ENCODE measurements around the gene CORT. TPM values are rescaled to one million over a fixed set of nuclear protein-coding genes. Genes with fewer than 3 reads are reported as not detected.
"Not testable (repeated sequence)": the region's sequence is repeated elsewhere in the genome, so short reads cannot be mapped to it uniquely, and the experiment has no call there.

CORT gene, protein sequence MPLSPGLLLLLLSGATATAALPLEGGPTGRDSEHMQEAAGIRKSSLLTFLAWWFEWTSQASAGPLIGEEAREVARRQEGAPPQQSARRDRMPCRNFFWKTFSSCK
- 0.32 TPM for total RNA-seq
- long read RNA-seq, result 0 reads

DNA sequence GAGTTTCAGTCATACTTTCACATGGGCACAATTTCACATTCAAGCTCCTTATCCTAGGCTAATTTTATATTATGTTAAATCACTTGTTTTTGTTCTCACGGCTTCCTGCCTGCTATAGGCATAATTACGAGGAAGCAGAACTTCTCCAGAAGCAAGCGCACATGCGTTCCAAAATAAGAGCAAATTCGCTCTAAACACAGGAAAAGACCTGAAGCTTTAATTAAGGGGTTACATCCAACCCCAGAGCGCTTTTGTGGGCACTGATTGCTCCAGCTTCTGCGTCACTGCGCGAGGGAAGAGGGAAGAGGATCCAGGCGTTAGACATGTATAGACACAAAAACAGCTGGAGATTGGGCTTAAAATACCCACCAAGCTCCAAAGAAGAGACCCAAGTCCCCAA, at the start of gene CORT:
TSS of gene CORT (plus strand) at position 281 of the 400 bp plus-strand sequence. CDS start 193 bp downstream, outside the sequence.
- ATAC-seq (ENCODE audit: poor library complexity) (no peak), DNase-seq (no peak)
- intact Hi-C loops (cut with DNase I), result no loop called here

GRCh38 chr1:10401281-10401680, 48.5 kb upstream of the CORT start:
- ATAC-seq (ENCODE audit: poor library complexity) (no peak), DNase-seq (no peak)
- intact Hi-C loops (cut with DNase I), result no loop called here

DNA sequence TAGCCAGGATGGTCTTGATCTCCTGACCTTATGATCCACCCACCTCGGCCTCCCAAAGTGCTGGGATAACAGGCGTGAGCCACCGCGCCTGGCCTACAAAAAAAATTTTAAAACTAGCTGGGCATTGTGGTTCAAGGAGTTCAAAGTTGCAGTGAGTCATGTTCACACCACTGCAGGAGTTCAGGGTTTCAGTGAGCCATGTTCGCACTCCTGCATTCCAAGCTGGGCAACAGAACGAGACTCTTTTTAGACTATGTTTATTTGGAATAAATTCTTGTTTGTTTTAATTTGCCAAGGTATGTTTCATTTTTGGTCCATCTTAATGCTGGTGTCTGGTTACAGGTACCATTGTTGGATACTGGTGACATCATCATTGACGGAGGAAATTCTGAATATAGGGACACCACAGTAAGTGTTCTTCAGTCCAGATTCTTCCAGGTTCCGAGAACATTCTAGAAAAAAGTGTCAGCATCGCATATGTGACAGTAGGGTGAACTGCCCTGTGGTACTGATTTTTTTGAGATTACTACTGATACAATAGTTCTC, 47.0 kb upstream of the CORT start:
- ATAC-seq (ENCODE audit: poor library complexity), result no peak
- intact Hi-C loops (cut with DNase I), result no loop called here
- DNase-seq, result no peak

DNA sequence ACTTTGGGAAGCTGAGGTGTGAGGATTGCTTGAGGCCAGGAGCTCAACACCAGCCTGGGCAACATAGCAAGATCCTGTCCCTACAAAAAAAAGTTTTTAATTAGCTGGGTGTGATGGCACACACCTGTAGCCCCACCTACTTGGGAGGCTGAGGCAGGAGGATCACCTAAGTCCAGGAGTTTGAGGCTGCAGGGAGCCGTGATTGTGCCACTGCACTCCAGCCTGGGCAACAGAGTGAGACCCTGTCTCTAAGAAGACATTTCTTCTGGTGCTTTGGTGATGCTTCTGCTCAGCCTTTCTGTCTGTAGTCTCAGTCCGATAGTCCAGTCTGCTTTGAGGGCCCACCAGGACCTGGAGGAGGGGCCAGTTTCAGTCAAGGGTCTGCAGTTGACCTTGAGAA, 42.6 kb upstream of the CORT start:
- intact Hi-C loops (cut with DNase I), result no loop called here
- no peak for DNase-seq
- no peak for ATAC-seq (ENCODE audit: poor library complexity)

DNA sequence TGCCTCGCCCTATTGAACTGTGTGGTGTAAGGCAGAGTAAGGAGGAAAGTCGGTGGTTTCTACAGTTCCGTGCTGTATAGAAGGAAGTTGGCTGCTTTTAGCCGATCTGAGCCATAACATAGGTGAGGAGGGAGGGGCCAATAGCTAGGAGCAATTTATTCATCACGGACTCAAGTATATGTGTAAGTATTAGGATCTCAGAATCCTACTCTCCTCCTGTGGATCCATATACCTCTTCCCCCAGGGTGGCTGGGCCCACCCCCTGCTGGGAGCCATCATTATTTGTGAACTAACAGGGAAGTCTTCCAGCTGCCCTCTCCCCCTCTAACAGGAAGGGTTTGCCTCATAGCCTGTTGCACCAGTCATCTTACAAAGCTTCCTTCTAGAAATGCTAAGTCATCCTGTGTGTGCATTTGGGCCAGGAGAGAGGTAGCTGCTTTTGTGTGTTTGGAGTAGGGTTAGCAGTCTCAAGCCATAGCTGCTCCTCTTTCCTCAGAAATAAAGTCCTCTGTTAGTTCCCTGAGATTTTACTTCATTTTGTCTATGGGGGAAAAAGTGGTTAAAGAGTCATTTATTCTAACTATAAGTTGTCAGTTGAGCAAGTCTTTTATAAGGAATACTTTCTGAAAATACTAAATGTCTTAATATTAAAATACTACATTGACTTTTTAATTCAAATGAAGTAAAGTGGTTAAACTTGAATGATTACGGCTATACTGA, 34.5 kb upstream of the CORT start:
- peak; percentile 55 for DNase-seq
- intact Hi-C loops (cut with DNase I), result no loop called here
- peak; percentile 73 for ATAC-seq (ENCODE audit: poor library complexity)

DNA sequence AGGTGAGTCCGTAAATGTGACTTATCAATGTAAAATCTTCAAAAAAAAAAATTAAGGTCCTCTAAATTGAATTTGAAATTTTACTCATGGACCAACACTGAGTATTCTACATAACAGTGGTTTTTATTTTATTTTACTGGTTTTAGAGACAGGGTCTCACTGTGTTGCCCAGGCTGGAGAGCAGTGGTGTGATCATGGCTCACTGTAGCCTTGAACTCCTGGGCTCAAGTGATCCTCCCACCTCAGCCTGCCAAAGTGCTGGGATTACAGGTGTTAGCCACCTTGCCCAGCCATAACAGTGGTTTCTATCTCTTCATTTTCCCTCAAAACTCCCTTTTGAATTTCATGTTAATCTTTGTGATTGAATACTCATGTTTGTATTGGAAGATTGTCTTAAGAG, 33.9 kb upstream of the CORT start:
- intact Hi-C loops (cut with DNase I); DNase-seq; ATAC-seq (ENCODE audit: poor library complexity): not testable (repeated sequence)

GRCh38 chr1:10418741-10419140, 31.1 kb upstream of the CORT start:
- intact Hi-C loops (cut with DNase I); ATAC-seq (ENCODE audit: poor library complexity); DNase-seq: not testable (repeated sequence)

GRCh38 chr1:10419351-10419750, 30.5 kb upstream of the CORT start:
- no peak for ATAC-seq (ENCODE audit: poor library complexity)
- intact Hi-C loops (cut with DNase I), result no loop called here
- no peak for DNase-seq

GRCh38 chr1:10421637-10422036, 28.2 kb upstream of the CORT start:
- no peak for DNase-seq
- ATAC-seq (ENCODE audit: poor library complexity), result no peak
- intact Hi-C loops (cut with DNase I), result no loop called here

DNA sequence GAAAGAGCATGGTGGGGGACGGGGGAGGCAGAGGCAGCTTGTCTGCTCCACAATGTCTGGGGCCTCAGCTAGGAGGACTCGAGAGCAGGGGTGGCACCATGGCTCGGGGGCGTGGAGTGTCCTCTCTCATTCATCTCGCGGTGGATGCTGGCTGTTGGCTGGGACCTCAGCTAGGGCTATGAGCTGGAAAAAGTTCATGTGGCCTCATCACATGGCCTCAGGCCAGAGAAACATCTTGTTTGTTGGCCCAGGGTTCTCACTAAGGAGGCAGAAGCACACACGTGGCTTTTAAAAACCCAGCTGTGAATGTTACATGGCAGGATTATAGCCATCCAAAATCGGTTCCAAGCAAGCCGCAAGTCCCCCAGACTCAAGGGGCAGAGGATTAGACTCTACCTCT, 25.8 kb upstream of the CORT start:
- intact Hi-C loops (cut with DNase I), result no loop called here
- peak; percentile 68 for DNase-seq
- peak; percentile 31 for ATAC-seq (ENCODE audit: poor library complexity)

GRCh38 chr1:10424651-10425050, 25.2 kb upstream of the CORT start:
- ATAC-seq (ENCODE audit: poor library complexity), result no peak
- no peak for DNase-seq
- intact Hi-C loops (cut with DNase I), result no loop called here

DNA sequence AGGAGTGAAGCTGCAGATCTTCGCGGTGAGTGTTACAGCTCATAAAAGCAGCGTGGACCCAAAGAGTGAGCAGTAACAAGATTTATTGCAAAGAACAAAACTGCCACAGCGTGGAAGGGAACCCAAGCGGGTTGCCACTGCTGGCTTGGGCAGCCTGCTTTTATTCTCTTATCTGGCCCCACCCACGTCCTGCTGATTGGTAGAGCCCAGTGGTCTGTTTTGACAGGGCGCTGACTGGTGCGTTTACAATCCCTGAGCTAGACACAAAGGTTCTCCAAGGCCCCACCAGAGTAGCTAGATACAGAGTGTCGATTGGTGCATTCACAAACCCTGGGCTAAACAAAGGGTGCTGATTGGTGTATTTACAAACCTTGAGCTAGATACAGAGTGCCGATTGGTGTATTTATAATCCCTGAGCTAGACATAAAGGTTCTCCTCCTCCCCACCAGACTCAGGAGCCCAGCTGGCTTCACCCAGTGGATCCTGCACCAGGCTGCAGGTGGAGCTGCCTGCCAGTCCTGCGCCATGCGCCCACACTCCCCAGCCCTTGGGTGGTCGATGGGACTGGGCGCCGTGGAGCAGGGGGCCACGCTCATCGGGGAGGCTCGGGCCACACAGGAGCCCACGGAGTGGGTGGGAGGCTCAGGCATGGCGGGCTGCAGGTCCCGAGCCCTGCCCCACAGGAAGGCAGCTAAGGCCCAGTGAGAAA, 23.9 kb upstream of the CORT start:
- ATAC-seq (ENCODE audit: poor library complexity); DNase-seq; intact Hi-C loops (cut with DNase I): not testable (repeated sequence)

DNA sequence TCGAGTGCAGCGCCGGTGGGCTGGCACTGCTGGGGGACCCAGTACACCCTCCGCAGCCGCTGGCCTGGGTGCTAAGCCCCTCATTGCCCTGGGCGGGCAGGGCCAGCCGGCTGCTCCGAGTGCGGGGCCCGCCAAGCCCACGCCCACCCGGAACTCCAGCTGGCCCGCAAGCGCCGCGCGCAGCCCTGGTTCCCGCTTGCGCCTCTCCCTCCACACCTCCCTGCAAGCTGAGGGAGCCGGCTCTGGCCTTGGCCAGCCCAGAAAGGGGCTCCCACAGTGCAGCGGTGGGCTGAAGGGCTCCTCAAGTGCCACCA, 23.3 kb upstream of the CORT start:
- intact Hi-C loops (cut with DNase I); DNase-seq; ATAC-seq (ENCODE audit: poor library complexity): not testable (repeated sequence)

DNA sequence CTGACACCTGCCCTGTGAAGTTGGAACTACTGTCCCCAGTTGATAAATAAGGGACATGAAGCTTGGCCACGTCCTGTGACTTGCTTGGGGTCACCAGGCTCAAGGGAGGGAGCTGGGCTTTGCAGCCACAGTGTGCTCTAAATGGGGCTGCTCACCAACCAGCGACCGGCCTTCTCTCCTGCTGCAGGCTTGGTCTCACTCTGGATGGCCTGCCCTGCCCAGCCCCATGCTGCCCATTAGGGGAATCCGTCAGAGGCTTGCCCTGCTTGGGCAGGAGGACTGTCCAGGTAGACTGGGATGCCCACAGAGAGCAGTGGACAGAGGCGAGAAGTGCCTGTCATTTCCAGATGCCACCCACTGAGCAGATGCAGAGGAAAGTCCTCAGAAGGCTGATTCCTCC, 20.8 kb upstream of the CORT start:
- intact Hi-C loops (cut with DNase I), result loop anchor here (2.0 kb wide), 2 partner anchors 52 to 802 kb away; no protein-coding TSS in a partner anchor
- DNase-seq (no peak), ATAC-seq (ENCODE audit: poor library complexity) (no peak)

- intact Hi-C loops (cut with DNase I), result loop anchor here (2.0 to 10.0 kb wide), 3 partner anchors 53 to 803 kb away; no protein-coding TSS in a partner anchor
- ATAC-seq (ENCODE audit: poor library complexity) (no peak), DNase-seq (no peak)
Observed at GRCh38 chr1:10429868-10430215, 20.0 kb upstream of the CORT start.

- peak; percentile 98 for ATAC-seq (ENCODE audit: poor library complexity)
- DNase-seq, result peak; percentile 95
- intact Hi-C loops (cut with DNase I), result loop anchor here (10.0 kb wide), 1 partner anchor 64 kb away; no protein-coding TSS in a partner anchor
Observed at GRCh38 chr1:10430216-10431069, 19.4 kb upstream of the CORT start, which contains the start of gene CENPS. TSS of gene CENPS (plus strand) at chr1:10430433. CDS start at chr1:10430518, 85 bp downstream.

DNA sequence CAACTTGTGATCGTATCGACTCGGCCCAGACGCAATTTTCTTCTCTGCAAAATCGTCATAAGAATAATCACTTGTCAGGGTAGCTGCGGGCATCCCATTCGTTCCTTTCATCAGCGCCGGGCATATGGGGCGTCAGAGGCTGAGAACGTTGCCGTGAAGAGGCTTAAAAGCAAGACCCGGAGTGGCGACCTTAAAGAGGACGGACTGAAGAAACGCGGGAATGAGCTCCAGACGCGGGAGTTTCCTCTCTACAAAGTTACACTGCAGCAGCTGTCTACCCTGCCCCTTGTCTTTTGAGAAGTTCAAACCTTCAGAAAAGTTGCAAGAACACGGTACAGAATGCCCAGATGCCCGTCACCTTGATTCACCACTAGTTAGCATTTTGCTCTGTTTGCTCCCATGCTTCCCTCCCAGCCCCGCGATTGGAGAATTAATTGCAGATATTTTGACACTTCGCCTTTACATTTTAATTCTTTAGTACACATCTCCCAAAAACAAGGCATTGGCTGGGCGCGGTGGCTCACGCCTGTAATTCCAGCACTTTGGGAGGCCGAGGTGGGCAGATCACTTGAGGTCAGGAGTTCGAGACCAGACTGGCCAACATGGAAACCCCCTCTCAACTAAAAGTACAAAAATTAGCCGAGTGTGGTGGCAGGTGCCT, 18.6 kb upstream of the CORT start:
- no peak for ATAC-seq (ENCODE audit: poor library complexity)
- DNase-seq, result no peak
- intact Hi-C loops (cut with DNase I), result loop anchor here (10.0 kb wide), 1 partner anchor 64 kb away; no protein-coding TSS in a partner anchor
